ENCODE data around the gene ACER3.

Gene ACER3

GRCh38 chr11:77064648-77065217, 204.0 kb downstream of the ACER3 start:
- DNase-seq = no peak

DNA sequence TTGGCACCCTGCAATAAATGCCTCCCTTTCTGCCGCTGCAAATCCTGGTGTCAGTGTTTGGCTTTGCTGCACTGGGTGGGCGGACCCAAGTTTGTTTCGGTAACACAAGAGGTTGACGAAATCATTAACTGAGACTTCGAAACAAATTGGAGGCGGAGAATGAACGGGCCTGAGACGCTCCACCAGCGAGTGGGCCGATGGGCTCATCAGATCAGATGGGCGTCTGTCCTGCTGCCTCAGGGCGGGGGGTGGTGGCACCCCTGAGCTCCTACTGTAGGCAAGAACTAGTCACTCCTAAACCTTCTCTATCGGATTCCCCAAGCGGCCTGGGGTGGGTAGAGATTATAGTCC, 205.1 kb downstream of the ACER3 start:
- DNase-seq = peak; percentile 60

GRCh38 chr11:77066229-77067042, 205.7 kb downstream of the ACER3 start, which contains the start of gene CAPN5:
CAPN5 (plus strand) TSS chr11:77066971; CDS start chr11:77084887, 17,916 bp downstream.
- peak; percentile 94 for DNase-seq

DNA sequence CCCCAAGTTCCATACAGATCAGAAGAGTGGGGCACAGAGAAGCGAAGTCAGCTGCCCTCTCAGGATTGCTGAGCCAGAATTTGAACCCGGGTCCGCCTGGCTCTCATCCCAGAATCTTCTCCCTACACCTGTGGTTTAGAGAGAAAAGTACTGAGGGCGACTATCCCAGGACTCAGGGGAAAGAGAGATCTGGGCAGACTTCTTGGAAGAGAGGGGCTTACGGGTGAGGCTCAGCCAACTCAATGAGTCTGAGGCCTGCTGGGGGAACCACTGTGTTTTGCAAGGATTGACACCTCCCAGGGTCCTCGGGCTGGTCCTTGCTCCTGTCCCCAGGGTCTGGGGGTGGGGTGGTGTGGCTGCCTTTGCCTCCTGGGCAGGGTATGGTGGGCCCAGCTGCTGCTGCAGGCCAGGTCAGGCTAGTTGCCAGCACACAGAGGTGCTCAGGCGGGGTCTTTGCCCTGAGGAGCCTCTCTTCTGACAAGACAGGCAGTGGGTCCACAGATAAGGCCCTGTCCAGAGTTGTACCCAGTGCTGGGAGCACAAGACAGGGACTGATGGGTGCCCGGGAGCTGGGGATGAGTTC, 207.2 kb downstream of the ACER3 start:
- no peak for DNase-seq

- DNase-seq = no peak
Measured at GRCh38 chr11:77068457-77069335, 208.0 kb downstream of the ACER3 start.

DNA sequence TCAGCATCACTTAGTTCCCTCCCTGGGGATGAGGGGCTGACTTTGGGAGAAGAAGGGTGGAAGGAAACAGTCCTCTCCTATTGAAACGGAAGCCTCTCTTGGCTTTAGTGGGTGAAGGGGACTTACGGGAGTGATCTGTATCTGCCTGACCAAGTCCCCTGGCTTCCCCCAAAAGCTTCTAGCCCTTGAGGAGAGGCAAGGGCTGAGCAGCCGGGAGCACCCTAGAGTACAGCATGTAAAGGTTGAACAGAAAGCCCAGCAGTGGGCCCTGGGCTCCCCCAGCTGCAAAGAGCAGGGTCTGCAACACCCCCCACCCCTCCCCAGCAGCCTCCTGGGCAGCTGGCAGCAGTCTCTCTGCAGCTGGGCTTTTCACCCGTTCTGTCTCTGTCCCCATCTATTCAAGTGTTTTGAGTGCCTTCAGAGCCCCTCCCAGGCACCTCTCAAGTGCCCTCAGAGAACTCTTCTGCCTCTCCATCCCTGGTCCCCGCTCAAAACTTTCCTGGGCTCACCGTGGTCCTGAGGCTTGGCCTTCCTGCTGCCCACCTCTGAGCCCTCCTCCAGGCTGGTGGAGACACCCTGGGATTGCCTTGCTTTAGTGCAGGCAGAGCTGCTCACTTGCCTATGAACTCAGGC, 208.7 kb downstream of the ACER3 start:
- DNase-seq = no peak

- no peak for DNase-seq
Measured at GRCh38 chr11:77069969-77070582, 209.4 kb downstream of the ACER3 start.

DNA sequence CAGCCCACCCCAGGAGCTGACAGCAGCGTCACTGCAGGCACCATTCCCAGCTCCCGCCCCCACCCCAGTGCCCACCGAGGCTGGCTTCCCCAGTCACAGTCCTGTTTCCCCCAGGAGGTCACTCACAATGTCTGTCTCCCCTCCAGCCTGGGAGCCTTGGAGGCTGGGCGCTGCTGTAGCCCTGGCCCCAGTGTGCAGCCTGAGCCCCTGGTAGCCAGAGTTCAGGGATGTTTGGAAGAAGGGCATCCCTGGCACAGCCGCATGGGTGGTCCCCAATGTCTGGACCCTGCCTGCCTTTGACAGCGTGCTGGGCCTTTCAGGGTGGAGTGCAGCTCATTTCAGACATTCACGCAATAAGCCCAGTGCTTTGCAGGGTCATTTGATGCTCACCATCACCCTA, 210.4 kb downstream of the ACER3 start:
- no peak for DNase-seq

- DNase-seq = peak; percentile 6
Measured at GRCh38 chr11:77071671-77072605, 211.2 kb downstream of the ACER3 start.

GRCh38 chr11:77072851-77073327, 212.2 kb downstream of the ACER3 start:
- DNase-seq = no peak

DNA sequence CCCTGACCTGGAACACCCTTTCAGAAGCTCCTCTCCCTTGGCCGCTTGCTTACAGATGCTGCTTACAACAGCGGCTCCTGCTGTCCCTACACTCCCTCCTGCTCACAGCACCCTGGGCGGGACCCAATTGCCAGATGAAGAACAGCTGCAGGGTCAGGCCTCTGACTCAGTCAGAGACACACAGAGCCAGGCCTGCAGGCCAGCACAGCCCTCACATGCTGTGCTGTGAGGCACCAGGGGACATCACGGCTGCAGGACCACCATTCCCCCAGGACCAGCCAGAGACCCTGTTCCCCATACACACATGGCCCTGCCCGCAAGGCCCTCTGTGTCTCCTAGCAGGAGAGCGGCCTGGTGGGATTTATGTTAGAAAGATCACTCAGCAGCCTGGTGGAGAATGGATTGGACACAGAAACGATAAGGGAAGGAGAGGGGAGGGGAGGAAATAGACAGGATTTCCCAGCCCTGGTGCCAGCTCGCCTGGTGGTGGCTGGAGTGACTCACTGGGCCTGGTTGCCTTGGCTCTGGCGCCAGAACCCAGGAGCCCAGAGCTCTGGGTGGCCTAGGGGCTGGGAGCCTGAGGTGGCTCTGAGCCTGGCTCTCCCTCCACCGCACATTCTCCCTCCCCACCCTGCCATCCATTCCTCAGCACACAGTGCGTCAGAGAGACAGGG, 212.7 kb downstream of the ACER3 start:
- peak; percentile 89 for DNase-seq

GRCh38 chr11:77074205-77074604, 213.5 kb downstream of the ACER3 start:
- DNase-seq = no peak

GRCh38 chr11:77074626-77075221, 214.0 kb downstream of the ACER3 start:
- DNase-seq = no peak

GRCh38 chr11:77075425-77075905, 214.7 kb downstream of the ACER3 start:
- no peak for DNase-seq
